ENCODE results near the gene RING1. TPM values are rescaled to one million over a fixed set of nuclear protein-coding genes. Genes with fewer than 3 reads are reported as not detected.

The RING1 gene
- polyA plus RNA-seq, 1 donor: 43.2 TPM

DNA sequence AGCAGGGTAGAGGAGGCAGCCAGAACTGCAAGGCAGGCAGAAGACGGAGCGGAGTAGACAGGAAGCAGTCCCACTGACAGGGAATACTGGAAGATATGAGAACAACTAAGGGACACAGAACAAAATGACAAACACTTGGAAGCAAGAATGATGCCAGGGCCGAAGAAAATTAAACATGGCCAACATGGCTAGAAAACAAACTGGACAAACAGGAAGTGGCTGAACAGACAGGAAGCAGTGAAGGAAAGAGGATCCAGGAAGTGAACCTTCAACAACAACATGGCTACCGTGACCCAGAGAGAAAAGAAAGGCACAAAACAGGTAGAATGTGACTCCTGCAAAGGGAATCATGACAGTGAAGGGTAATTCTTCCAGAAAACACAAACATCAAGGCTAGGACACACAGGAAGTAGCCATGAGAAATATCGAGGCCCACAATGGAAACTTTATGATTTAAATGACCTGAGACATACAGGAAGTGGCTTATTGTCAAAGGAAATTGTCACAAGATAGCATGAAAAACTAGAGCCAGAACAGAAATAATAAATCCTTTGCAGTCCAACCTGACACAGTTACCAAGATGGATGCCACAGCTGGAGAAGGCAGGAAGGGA is 25.1 kb upstream of the RING1 start:
- WGBS (ENCODE audit: insufficient coverage, low lambda C conversion rate): 79% methylated on average over 2 of the region's 5 CpGs
- H3K4me3 ChIP-seq (ENCODE audit: low read length): no peak overlapping the region
- no peaks in the 10 kb centered on the region for H3K36me3 ChIP-seq (ENCODE audit: control insufficient read depth, insufficient read depth, low read length)
- no peaks in the 10 kb centered on the region for H3K9me3 ChIP-seq (ENCODE audit: control insufficient read depth, low read depth, low read length)
- no peaks in the 10 kb centered on the region for H3K4me1 ChIP-seq (ENCODE audit: control insufficient read depth, insufficient read depth, low read length)
- H3K27me3 ChIP-seq (ENCODE audit: control insufficient read depth, insufficient read depth, low read length): peaks cover 7% of the 10 kb centered on the region
- no peak for DNase-seq
- no peak overlapping the region for H3K27ac ChIP-seq (ENCODE audit: low read length)

- H3K27me3 ChIP-seq (ENCODE audit: control insufficient read depth, insufficient read depth, low read length): peaks cover 15% of the 10 kb centered on the region
- no CpG with 5 or more reads among the region's 9 CpGs for WGBS (ENCODE audit: insufficient coverage, low lambda C conversion rate)
- no peak overlapping the region for H3K4me3 ChIP-seq (ENCODE audit: low read length)
- DNase-seq: no peak
- no peak overlapping the region for H3K27ac ChIP-seq (ENCODE audit: low read length)
- H3K4me1 ChIP-seq (ENCODE audit: control insufficient read depth, insufficient read depth, low read length): no peaks in the 10 kb centered on the region
- no peaks in the 10 kb centered on the region for H3K36me3 ChIP-seq (ENCODE audit: control insufficient read depth, insufficient read depth, low read length)
- H3K9me3 ChIP-seq (ENCODE audit: control insufficient read depth, low read depth, low read length): no peaks in the 10 kb centered on the region
These were observed 23.1 kb upstream of the RING1 start for GRCh38 chr6:33185190-33185589.

DNA sequence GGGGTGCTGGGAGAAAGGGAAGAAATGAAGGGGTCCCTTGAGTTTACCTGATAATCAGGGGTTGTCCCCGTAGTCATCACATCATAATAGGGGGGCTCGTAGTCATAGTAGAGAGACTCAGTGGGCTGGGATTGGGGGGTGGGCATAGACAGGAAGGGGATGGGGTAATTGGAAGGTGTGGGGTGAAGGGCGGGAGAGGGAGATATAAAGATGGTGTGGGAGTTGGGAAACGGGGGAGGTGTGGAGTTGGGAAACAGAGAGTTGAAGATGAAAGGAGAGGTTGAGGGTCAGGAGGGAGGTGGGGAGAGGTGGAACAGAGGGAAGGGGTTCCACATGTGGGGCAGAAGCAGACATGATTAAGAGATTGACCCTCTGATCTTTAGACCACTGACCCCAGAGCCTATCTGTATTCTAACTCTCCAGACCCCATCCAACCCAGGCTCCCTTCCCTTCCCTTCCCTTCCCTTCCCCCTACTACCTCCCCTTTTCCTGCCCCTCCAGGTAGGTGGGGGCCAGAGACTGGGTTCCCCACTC is 22.6 kb upstream of the RING1 start:
- Histone ChIP-seq H3K27ac (ENCODE audit: low read length) (no peak overlapping the region), H3K27me3 (ENCODE audit: control insufficient read depth, insufficient read depth, low read length) (peaks cover 20% of the 10 kb centered on the region), H3K4me3 (ENCODE audit: low read length) (no peak overlapping the region), H3K36me3 (ENCODE audit: control insufficient read depth, insufficient read depth, low read length) (no peaks in the 10 kb centered on the region), H3K9me3 (ENCODE audit: control insufficient read depth, low read depth, low read length) (no peaks in the 10 kb centered on the region), H3K4me1 (ENCODE audit: control insufficient read depth, insufficient read depth, low read length) (no peaks in the 10 kb centered on the region)
- no peak for DNase-seq
- 62% methylated on average over 2 of the region's 4 CpGs for WGBS (ENCODE audit: insufficient coverage, low lambda C conversion rate)

- 75% methylated on average over 1 of the region's 1 CpG for WGBS (ENCODE audit: insufficient coverage, low lambda C conversion rate)
These were observed 20.5 kb upstream of the RING1 start for GRCh38 chr6:33187809-33188208.

DNA sequence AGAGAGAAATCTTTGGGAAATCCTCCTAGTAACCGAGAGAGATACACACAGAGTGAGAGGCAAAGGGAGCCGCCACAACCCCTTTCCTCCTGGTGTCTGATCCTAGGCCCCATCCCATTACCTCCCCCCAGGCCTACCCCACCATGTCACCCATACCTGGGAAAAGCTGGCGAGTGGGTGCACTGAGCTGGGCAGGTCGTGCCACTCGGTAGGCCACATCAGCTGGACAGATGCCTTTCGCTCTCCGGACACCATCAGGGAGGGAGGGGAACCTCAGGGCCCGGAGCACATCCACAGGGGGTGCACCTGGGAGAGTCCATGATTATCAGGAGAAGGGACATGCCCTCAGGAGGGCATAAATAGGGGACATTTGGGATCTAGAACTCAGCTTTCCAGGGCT is 19.1 kb upstream of the RING1 start:
- whole genome bisulfite sequencing (ENCODE audit: insufficient coverage, low lambda C conversion rate): no CpG with 5 or more reads among the region's 8 CpGs
- DNase-seq: no peak
- peaks cover 6% of the 10 kb centered on the region for H3K36me3 ChIP-seq (ENCODE audit: control insufficient read depth, insufficient read depth, low read length)
- H3K27me3 ChIP-seq (ENCODE audit: control insufficient read depth, insufficient read depth, low read length): peaks cover 41% of the 10 kb centered on the region
- no peak overlapping the region for H3K4me3 ChIP-seq (ENCODE audit: low read length)
- no peak overlapping the region for H3K27ac ChIP-seq (ENCODE audit: low read length)
- H3K4me1 ChIP-seq (ENCODE audit: control insufficient read depth, insufficient read depth, low read length): peaks cover 13% of the 10 kb centered on the region
- H3K9me3 ChIP-seq (ENCODE audit: control insufficient read depth, low read depth, low read length): peaks cover 3% of the 10 kb centered on the region

More at GRCh38 chr6:33187809-33188208, 20.5 kb upstream of the RING1 start:
- Histone ChIP-seq H3K27me3 (ENCODE audit: control insufficient read depth, insufficient read depth, low read length) (peaks cover 40% of the 10 kb centered on the region), H3K4me1 (ENCODE audit: control insufficient read depth, insufficient read depth, low read length) (peaks cover 11% of the 10 kb centered on the region), H3K27ac (ENCODE audit: low read length) (no peak overlapping the region), H3K4me3 (ENCODE audit: low read length) (no peak overlapping the region), H3K36me3 (ENCODE audit: control insufficient read depth, insufficient read depth, low read length) (no peaks in the 10 kb centered on the region), H3K9me3 (ENCODE audit: control insufficient read depth, low read depth, low read length) (peaks cover 3% of the 10 kb centered on the region)
- DNase-seq: no peak

DNA sequence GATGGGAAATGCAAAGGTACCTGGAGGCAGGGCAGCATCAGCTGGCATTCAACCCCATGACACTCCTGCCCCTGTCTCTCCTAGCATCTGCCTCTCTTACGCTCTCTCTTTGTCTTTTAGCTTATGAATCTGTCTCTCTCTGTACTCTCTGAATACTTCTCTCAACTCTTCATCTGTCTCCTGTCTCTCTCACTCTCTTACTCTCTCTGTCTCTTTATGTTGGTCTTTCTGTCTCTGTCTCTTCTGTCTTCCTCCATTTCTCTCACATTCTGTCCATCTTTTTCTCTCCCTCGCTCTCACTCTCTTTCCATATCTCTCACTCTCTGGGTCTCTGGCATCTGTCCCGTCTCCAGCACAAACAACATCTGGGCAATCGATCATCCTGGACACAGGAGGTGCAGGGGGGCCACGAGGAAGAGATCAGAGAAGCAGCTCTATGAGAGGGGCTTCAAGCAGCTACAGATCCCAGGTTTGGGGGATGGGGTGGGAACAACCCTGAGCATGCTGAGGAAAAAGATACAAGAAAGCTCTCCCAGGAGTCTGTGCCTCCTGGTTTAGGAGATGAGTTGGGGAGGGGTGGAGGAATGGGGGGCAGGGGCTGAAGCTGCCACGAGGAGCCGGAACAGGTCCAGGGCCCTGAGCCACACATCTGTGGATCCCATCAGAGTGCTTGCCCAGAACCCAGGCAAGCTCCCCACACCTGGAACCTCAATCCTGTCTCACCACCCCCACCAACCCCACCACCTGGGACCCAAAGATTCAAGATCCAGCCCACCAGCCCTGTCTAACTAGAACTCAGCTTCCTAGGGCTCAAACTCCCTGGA is 18.5 kb upstream of the RING1 start:
- Histone ChIP-seq H3K36me3 (ENCODE audit: control insufficient read depth, insufficient read depth, low read length) (peaks cover 12% of the 10 kb centered on the region), H3K27me3 (ENCODE audit: control insufficient read depth, insufficient read depth, low read length) (peaks cover 41% of the 10 kb centered on the region), H3K4me3 (ENCODE audit: low read length) (no peak overlapping the region), H3K9me3 (ENCODE audit: control insufficient read depth, low read depth, low read length) (peaks cover 3% of the 10 kb centered on the region), H3K27ac (ENCODE audit: low read length) (no peak overlapping the region), H3K4me1 (ENCODE audit: control insufficient read depth, insufficient read depth, low read length) (peaks cover 13% of the 10 kb centered on the region)
- no peak for DNase-seq
- WGBS (ENCODE audit: insufficient coverage, low lambda C conversion rate): 86% methylated on average over 1 of the region's 7 CpGs

- H3K36me3 ChIP-seq (ENCODE audit: control insufficient read depth, insufficient read depth, low read length): peaks cover 20% of the 10 kb centered on the region
- H3K9me3 ChIP-seq (ENCODE audit: control insufficient read depth, low read depth, low read length): peaks cover 3% of the 10 kb centered on the region
- peaks cover 38% of the 10 kb centered on the region for H3K27me3 ChIP-seq (ENCODE audit: control insufficient read depth, insufficient read depth, low read length)
- DNase-seq: no peak
- no peak overlapping the region for H3K27ac ChIP-seq (ENCODE audit: low read length)
- no peak overlapping the region for H3K4me3 ChIP-seq (ENCODE audit: low read length)
- WGBS (ENCODE audit: insufficient coverage, low lambda C conversion rate): 60% methylated on average over 1 of the region's 11 CpGs
- peaks cover 13% of the 10 kb centered on the region for H3K4me1 ChIP-seq (ENCODE audit: control insufficient read depth, insufficient read depth, low read length)
These were observed 17.7 kb upstream of the RING1 start for GRCh38 chr6:33190504-33191107.

DNA sequence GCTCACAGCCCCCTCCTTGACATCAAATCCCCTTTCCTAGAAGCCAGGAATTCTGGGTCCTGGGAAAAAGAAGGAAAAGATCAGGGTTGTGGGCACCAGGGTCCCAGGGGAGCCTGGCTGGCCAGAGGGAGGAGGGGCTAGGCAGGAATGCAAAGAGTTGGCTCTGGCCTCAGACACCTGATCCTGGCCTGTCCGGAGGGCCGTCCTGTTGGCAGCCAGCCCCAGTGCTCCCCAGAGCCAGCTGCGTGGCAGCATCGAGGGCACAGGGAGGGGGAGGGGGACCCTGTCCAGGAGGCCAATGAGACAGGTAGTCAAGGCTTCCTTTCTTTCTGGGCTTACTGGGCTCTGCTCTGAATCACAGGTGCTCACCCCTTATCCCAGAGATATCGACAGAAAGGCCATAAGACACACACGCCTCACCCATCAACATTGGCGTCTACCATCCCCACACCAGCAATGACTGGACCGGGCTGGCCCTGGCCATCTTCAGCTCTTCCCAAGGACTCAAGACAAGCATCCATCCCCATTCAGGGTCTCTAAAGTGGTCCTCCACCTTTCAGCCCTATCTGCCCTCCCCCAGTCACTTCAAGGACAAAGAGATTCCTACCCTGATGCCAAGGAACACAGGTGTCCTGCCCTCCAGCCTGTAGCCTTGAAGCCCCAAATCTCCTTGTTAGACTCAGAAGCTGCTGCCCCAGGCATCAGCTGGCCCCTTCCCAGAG is 16.8 kb upstream of the RING1 start:
- no peak for DNase-seq
- no CpG with 5 or more reads among the region's 8 CpGs for WGBS (ENCODE audit: insufficient coverage, low lambda C conversion rate)
- peaks cover 36% of the 10 kb centered on the region for H3K27me3 ChIP-seq (ENCODE audit: control insufficient read depth, insufficient read depth, low read length)

GRCh38 chr6:33192105-33192646 is 16.1 kb upstream of the RING1 start, which contains the start of gene COL11A2:
COL11A2 (minus strand) TSS chr6:33192467; CDS start chr6:33192240, 227 bp downstream.
- H3K4me1 ChIP-seq (ENCODE audit: control insufficient read depth, insufficient read depth, low read length): peaks cover 13% of the 10 kb centered on the region
- peak within 1 kb of the TSS; percentile 11 for H3K4me3 ChIP-seq (ENCODE audit: low read length)
- no peak for DNase-seq
- peaks cover 34% of the 10 kb centered on the region for H3K27me3 ChIP-seq (ENCODE audit: control insufficient read depth, insufficient read depth, low read length)
- H3K27ac ChIP-seq (ENCODE audit: low read length): no peak within 1 kb of the TSS
- no CpG with 5 or more reads among the region's 35 CpGs for WGBS (ENCODE audit: insufficient coverage, low lambda C conversion rate)
- H3K36me3 ChIP-seq (ENCODE audit: control insufficient read depth, insufficient read depth, low read length): peaks cover 34% of the 10 kb centered on the region
- H3K9me3 ChIP-seq (ENCODE audit: control insufficient read depth, low read depth, low read length): peaks cover 3% of the 10 kb centered on the region

More for the DNA sequence above, 16.8 kb upstream of the RING1 start:
- H3K4me1 ChIP-seq (ENCODE audit: control insufficient read depth, insufficient read depth, low read length): peaks cover 13% of the 10 kb centered on the region
- H3K9me3 ChIP-seq (ENCODE audit: control insufficient read depth, low read depth, low read length): peaks cover 3% of the 10 kb centered on the region
- no peak overlapping the region for H3K4me3 ChIP-seq (ENCODE audit: low read length)
- H3K36me3 ChIP-seq (ENCODE audit: control insufficient read depth, insufficient read depth, low read length): peaks cover 29% of the 10 kb centered on the region
- H3K27ac ChIP-seq (ENCODE audit: low read length): no peak overlapping the region

Measured in large intestine (tissue), 3 donors.